Measurements from ENCODE around the gene GLRX3.

GLRX3 gene

DNA sequence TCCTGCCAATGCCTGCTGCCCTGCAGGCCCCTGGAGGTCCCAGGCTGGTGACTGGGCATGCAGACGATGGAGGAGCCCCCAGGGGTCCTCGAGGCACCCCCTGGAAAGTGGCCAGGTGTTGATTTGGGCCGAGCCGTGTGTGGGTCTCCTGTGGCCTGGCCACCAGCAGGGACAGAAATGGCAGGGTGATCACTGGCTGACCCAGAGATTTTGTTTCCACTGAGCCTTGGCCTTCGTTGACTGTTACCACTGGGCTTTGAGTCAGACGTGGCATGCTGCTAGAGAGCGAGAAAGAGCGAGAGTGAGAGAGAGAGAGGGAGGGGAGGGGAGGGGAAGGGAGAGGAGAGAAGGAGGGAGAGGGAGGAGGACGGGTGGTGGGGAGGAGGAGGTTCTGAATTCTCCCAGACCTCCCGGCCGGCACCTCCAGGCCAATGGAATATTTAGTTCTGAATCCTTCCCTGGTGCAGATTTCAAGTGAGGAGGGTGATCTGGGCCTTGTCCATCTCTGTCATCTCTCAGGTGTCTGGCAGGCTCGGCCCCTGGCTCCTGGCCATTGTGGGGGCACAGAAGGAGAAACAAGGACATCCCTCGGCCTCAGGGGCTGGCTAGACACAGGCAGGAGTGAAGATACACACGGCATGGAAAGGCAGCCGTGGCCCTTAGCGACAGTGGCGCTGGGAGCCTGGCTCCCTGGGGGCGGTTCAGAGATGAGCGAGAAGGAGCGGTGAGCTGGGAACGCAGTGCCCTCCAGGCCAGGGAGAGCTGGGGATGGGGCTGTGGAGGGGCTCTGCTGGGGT lies 58.2 kb downstream of the GLRX3 start:
- ChIA-PET POLR2A (no interaction called here), CTCF (no interaction called here)
- DNase-seq (ENCODE audit: low read depth, low spot score): no peak
- TF ChIP-seq, protein P1, sequence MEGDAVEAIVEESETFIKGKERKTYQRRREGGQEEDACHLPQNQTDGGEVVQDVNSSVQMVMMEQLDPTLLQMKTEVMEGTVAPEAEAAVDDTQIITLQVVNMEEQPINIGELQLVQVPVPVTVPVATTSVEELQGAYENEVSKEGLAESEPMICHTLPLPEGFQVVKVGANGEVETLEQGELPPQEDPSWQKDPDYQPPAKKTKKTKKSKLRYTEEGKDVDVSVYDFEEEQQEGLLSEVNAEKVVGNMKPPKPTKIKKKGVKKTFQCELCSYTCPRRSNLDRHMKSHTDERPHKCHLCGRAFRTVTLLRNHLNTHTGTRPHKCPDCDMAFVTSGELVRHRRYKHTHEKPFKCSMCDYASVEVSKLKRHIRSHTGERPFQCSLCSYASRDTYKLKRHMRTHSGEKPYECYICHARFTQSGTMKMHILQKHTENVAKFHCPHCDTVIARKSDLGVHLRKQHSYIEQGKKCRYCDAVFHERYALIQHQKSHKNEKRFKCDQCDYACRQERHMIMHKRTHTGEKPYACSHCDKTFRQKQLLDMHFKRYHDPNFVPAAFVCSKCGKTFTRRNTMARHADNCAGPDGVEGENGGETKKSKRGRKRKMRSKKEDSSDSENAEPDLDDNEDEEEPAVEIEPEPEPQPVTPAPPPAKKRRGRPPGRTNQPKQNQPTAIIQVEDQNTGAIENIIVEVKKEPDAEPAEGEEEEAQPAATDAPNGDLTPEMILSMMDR (IDR thresholded peaks at IDR 0.05; ENCODE audit: insufficient read depth, low read length, missing control alignments): no peak
- H3K4me3 ChIP-seq (ENCODE audit: low read depth, low read length): no peak overlapping the region

DNA sequence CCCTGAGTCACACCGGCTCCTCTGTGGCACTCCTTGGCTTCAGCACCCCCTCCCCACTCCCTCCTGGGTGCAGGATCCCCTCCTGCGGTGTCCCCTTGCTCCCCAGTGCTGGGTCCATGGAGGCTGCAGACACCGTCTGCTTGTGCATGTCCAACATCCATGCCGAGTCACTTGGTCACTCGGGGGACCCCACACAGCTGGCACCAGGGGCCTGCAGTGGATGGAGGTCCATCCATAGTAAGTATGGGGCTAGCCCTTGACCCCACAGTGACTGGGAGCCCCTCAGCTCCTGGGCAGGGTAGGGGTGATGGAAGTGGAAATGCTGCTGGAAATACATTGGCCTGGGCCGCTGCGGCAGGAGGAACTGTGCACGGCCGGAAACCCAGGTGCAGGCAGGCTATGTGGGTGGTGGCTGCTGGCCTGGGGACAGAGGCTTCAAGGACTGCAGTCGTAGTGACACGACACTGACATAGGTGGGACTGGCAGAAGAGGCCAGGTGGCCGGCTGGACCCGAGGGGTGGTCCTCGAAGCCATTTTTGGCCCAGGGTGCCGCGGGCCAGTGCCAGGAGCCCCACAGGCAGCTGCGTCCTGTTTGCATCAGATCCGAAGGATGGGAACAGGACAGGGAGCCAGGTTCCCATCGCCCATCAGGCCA lies 58.9 kb downstream of the GLRX3 start:
- ChIA-PET CTCF (no interaction called here), POLR2A (no interaction called here)
- H3K4me3 ChIP-seq (ENCODE audit: low read depth, low read length): no peak overlapping the region
- TF ChIP-seq, protein P1 (IDR thresholded peaks at IDR 0.05; ENCODE audit: insufficient read depth, low read length, missing control alignments): no peak
- DNase-seq (ENCODE audit: low read depth, low spot score): no peak

DNA sequence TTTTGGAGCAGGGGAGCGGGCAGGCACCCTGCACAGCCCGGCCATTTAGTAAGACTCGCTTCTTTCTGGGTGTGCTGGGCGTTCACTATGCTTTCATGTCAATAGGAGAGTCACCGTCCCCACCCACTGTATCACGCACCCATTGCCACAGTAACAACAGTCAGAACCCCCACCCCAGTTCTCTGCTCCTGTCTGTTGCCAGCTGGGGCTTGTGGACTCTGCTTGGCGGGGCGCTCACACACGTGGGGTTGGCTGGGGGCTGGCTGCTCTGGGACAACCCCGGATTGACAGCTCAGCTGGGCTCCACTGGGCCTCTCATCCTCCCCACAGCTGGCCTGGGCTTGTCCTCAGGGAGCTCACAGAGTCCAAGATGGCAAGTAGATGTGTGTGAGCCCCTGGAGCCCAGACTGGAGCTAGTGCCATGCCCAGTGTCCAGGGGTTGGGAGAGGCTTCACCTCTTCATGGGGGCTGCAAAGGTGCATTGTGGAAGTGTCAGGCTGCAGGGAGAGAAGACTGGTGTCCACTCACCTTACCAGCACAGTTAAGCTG lies 59.6 kb downstream of the GLRX3 start:
- no peak for DNase-seq (ENCODE audit: low read depth, low spot score)
- H3K4me3 ChIP-seq (ENCODE audit: low read depth, low read length): no peak overlapping the region
- POLR2A ChIA-PET: no interaction called here
- CTCF ChIA-PET: no interaction called here
- TF ChIP-seq, protein P1 (IDR thresholded peaks at IDR 0.05; ENCODE audit: insufficient read depth, low read length, missing control alignments): no peak

DNA sequence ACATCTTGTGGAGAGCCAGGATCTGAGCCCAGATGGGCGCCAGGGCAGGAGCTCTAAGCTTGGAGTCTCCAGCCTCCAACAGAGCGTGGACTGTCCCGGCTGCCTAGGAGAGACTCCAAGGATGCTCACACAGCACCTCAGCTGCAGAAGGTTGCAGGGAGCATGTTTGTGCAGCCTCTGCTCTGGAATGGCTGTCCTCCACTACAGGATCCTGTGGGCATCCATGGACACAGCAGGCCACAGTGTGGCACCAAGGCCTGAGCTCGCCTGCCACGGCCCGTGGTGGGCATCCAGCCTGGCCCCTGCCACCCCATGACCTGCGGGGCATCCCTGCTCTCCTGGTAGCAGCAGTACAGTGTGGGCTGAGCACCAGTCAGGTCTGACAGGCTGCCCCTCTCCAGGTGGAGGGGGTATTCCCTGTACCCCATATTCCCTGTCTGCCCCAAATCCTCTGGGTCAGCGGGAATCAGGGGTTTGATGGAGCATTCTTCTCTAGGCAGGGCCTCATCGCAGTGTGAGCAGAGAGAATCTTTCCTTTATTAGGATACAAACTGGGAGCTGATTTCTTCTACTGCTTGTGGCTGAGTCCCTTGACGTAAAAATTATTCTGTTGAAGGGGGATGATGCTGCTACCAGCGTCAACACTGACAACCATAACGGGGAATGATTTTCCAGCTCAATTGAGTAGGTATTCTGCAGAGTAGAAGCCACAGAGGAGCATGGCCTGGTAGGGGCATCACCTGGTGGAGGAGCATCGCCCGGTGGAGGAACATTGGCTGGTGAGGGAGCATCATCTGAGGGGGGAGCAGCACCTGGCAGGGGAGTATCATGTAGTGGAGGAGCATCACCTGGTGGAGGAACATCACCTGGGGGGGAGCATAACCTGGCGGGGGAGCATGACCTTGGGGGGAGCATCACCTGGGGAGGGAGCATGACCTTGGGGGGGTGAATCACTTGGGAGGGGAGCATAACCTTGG lies 60.6 kb downstream of the GLRX3 start:
- CTCF ChIA-PET: no interaction called here
- DNase-seq (ENCODE audit: low read depth, low spot score): no peak
- H3K4me3 ChIP-seq (ENCODE audit: low read depth, low read length): no peak overlapping the region
- TF ChIP-seq, protein P1 (IDR thresholded peaks at IDR 0.05; ENCODE audit: insufficient read depth, low read length, missing control alignments): no peak
- POLR2A ChIA-PET: no interaction called here

DNA sequence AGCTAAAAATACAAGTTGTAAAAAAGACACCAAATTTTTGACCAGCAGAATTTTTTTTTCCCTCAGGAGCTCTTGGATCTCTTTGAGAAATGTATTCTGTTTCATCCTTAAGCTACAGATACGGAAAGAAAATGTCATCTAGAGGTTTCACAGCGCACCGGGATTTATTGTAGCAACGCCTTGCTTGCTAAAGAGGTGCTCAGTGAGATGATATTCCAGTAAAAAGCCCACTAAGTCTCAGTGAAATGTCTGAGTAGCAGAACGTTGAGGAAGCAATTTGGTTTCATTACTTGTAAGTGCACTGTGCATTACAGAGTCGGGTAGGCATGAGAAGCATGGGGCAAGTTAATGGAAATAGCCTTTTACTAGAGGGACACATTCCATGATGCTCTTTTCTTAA lies 62.5 kb downstream of the GLRX3 start:
- ChIA-PET POLR2A (no interaction called here), CTCF (interaction anchor here (1.1 to 1.8 kb wide), 3 partner anchors 8 to 1676 kb away, joined by 4 to 14 read pairs (median 6); no protein-coding TSS in a partner anchor)
- TF ChIP-seq, protein P1 (IDR thresholded peaks at IDR 0.05; ENCODE audit: insufficient read depth, low read length, missing control alignments): no peak

More for the DNA sequence above, 62.5 kb downstream of the GLRX3 start:
- no peak for DNase-seq (ENCODE audit: low read depth, low spot score)
- no peak overlapping the region for H3K4me3 ChIP-seq (ENCODE audit: low read depth, low read length)
